Motor neuron (in vitro differentiated cells): Measurements from ENCODE around the gene SLC49A4. TPM values are rescaled to one million over a fixed set of nuclear protein-coding genes. Genes with fewer than 3 reads are reported as not detected.

Experiments used
- ATAC-seq, 8 experiments: fragments of 200-7000 bp; cut with Tn5 transposase; replicated peaks in 6 of 8; 2 replicates each; pipeline ENCODE4 v1.8.0; 2021; ENCODE audit warnings: mild to moderate bottlenecking in 8 of 8, moderate library complexity in 8 of 8
- H3K27ac ChIP-seq, 2 donors: fragments of 250-450 bp; sonication (Bioruptor Pico); 2 replicates each; pipeline ENCODE4 v1.9.0; 2021; ENCODE audit warnings: antibody characterized with exemption in 2 of 2, mild to moderate bottlenecking in 2 of 2, moderate library complexity in 1 of 2
- H3K4me1 ChIP-seq, 2 donors: fragments of 250-450 bp; sonication (Bioruptor Pico); replicated peaks in 1 of 2; 2 replicates each; pipeline ENCODE4 v1.6.1; 2021; ENCODE audit warnings: antibody characterized with exemption in 2 of 2, mild to moderate bottlenecking in 2 of 2, moderate library complexity in 1 of 2
- H3K4me3 ChIP-seq, 5 donors: fragments of 250-450 bp; sonication (Bioruptor Pico); 2 replicates each; pipeline ENCODE4 v1.9.0; 2021; ENCODE audit warnings: antibody characterized with exemption in 5 of 5, mild to moderate bottlenecking in 5 of 5, moderate library complexity in 4 of 5
- WGBS, 10 experiments: fragments of 450-650 bp; shearing (Covaris generic); methylation state at CpG; one replicate each; pipeline ENCODE4 v1.0.0; 2022; 5-methylcytosine and 5-hydroxymethylcytosine counted together
- in situ Hi-C, 9 experiments: fragments of 400-800 bp; cut with MboI; loops; one replicate each; pipeline ENCODE4 v1.15.0; 2021; ENCODE audit warnings: low sequenced_read_pairs in 9 of 9, low pct_unique_long_range_greater_than_20kb in 2 of 9; ENCODE audit not compliant: unreplicated experiment in 9 of 9
- total RNA-seq, 8 experiments: library from RNA; unstranded; fragments of 300-600 nt; gene quantifications; 2 replicates each; pipeline versions ENCODE4 v1.2.3 to v1.2.4, GENCODE V29; 2022

SLC49A4 gene
- total RNA-seq, 8 experiments from 2014 or later, result 5.9 to 20.0 (median 10.3) TPM

GRCh38 chr3:122793568-122794416 lies 1.1 kb upstream of the SLC49A4 start, which contains the start of gene HSPBAP1:
HSPBAP1 (minus strand) TSS chr3:122793831; CDS start chr3:122793680, 151 bp downstream.
- Histone ChIP-seq H3K4me3 (peak within 1 kb of the TSS; percentile 49 to 99 (median 79)), H3K4me1 (peaks cover 9 to 13% of the 10 kb centered on the region in 2 donors), H3K27ac (no peak within 1 kb of the TSS)
- in situ Hi-C loops, result no loop called here
- peak; percentile 56 to 75 (median 68) for ATAC-seq
- 0 to 2% (median 1%) methylated on average over 4 to 16 of the region's 46 CpGs; no CpG with 5 or more reads in 1 of the 10 experiments for WGBS, 10 experiments

- 0 to 5% (median 1%) methylated on average over 4 to 6 of the region's 6 CpGs; no CpG with 5 or more reads in 1 of the 10 experiments for WGBS, 10 experiments
- peak overlapping the region; percentile 49 to 99 (median 79) for H3K4me3 ChIP-seq
- in situ Hi-C loops, result no loop called here
- ATAC-seq, result no peak
- H3K27ac ChIP-seq, result no peak overlapping the region
- H3K4me1 ChIP-seq, result peaks cover 9 to 13% of the 10 kb centered on the region in 2 donors
Observed at GRCh38 chr3:122794483-122794778, 438 bp upstream of the SLC49A4 start.

DNA sequence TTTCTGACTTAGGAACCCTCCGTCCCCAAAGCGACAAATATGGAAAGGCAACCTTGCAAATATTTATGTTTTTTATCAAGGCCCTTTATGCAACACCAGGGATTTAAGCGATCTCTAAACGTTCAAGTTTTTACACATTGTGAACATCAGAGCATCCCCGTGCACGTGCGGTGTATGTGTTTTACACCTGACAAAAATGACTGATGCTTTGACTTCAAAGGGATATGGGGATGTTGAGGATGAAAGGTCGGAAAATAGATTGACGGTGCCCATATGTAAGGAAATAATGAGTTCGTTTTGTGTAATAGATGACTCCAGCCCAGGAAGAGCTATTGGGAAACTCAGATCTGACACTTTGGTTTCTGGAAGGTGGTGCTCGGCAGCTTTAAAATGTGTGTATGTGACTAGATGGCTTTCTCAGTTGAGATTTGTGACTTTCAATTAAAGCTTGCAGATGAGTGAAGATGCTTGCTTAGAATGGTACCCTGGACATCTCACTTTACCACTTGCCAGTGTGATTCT lies 866 bp downstream of the SLC49A4 start:
- peak overlapping the region; percentile 49 to 99 (median 79) for H3K4me3 ChIP-seq
- in situ Hi-C loops, result no loop called here
- peak overlapping the region; percentile 57 to 88 for H3K27ac ChIP-seq
- ATAC-seq, result no peak
- H3K4me1 ChIP-seq, result peaks cover 9 to 13% of the 10 kb centered on the region in 2 donors
- 0 to 33% (median 19%) methylated on average over 1 to 4 of the region's 11 CpGs; no CpG with 5 or more reads in 3 of the 10 experiments for WGBS, 10 experiments

DNA sequence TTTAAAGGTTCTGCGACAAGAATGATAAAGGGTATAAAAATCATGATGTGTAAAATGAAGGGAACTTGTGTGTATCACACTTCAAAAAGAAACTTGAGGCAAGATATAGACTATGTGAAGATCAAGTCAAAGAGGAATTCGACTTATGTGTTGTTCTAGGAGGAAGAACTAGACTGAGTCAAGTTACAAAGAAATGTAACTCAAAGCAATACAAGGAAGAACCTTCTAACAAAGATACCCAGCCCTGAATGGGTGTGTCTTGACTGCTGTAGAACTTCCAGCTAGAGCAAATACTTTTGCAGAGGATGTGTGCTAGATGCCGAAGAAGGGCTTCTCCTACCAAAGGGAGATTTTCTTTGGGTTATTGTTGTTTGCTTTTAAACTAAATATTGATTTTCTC lies 2.4 kb downstream of the SLC49A4 start:
- peaks cover 9 to 13% of the 10 kb centered on the region in 2 donors for H3K4me1 ChIP-seq
- H3K27ac ChIP-seq, result no peak overlapping the region
- ATAC-seq, result no peak
- in situ Hi-C loops, result no loop called here
- WGBS, 10 experiments, result 63 to 100% (median 88%) methylated on average over 1 to 3 of the region's 3 CpGs
- H3K4me3 ChIP-seq, result no peak overlapping the region

- Histone ChIP-seq H3K4me1 (peaks cover 6 to 8% of the 10 kb centered on the region in 2 donors), H3K4me3 (no peak overlapping the region), H3K27ac (no peak overlapping the region)
- in situ Hi-C loops, result no loop called here
- WGBS, 10 experiments, result 33 to 100% (median 85%) methylated on average over 1 to 2 of the region's 2 CpGs; no CpG with 5 or more reads in 4 of the 10 experiments
- no peak for ATAC-seq
Observed at GRCh38 chr3:122799322-122799721, 4.5 kb downstream of the SLC49A4 start.

DNA sequence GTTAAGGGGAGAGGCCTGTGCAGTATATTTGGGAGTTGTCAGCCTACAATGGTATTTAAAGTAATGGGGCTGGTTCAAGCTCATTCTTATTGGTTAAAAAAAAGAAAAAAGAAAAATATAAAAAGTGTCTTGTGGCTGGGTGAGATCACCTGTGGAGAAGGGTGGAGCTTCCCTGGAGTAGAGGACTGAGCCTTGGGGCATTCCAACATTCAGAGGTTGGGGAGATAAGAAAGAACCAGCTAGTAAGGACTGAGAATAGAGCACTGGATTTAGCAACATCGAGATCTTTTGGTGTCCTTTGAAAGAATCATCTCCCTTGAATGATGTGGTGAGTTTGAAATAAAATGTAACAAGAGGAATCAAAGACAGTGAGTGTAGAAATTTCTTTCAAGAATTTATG lies 5.2 kb downstream of the SLC49A4 start:
- 75 to 100% (median 100%) methylated on average over 1 of the region's 1 CpG; no CpG with 5 or more reads in 1 of the 10 experiments for WGBS, 10 experiments
- in situ Hi-C loops, result no loop called here

GRCh38 chr3:122800706-122801237 lies 5.9 kb downstream of the SLC49A4 start:
- 81 to 100% (median 100%) methylated on average over 1 to 3 of the region's 3 CpGs for WGBS, 10 experiments
- H3K4me3 ChIP-seq, result no peak overlapping the region
- in situ Hi-C loops, result no loop called here
- no peak for ATAC-seq
- peaks cover 3 to 7% of the 10 kb centered on the region in 2 donors for H3K4me1 ChIP-seq
- H3K27ac ChIP-seq, result no peak overlapping the region

More for the DNA sequence above, 5.2 kb downstream of the SLC49A4 start:
- Histone ChIP-seq H3K4me3 (no peak overlapping the region), H3K4me1 (peaks cover 6 to 8% of the 10 kb centered on the region in 2 donors), H3K27ac (no peak overlapping the region)
- ATAC-seq, result no peak

DNA sequence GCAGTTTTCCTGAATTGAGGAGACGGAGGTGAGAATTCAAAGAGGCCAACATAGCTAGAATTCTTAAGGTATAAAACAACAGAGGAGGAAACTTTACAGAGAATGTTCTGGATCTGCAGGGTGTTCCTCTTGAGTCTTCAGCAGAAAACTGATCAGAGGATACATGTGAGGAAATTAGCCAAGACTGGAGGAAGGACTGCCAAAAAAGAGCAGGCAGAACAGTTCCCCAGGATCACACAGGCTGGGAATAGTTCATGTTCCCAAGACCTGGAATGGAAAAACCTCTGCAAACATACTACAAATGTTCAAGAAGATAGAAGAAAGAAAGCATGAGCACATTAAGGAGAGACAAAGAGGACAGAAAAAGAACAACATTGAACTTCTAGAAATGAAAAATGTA lies 7.5 kb downstream of the SLC49A4 start:
- H3K4me1 ChIP-seq, result no peaks in the 10 kb centered on the region
- 80 to 100% (median 95%) methylated on average over 1 of the region's 1 CpG; no CpG with 5 or more reads in 6 of the 10 experiments for WGBS, 10 experiments
- no peak for ATAC-seq
- no peak overlapping the region for H3K27ac ChIP-seq
- no peak overlapping the region for H3K4me3 ChIP-seq
- in situ Hi-C loops, result no loop called here

GRCh38 chr3:122803977-122804376 lies 9.1 kb downstream of the SLC49A4 start:
- in situ Hi-C loops, result no loop called here
- 17 to 100% (median 90%) methylated on average over 1 to 2 of the region's 2 CpGs; no CpG with 5 or more reads in 1 of the 10 experiments for WGBS, 10 experiments
- Histone ChIP-seq H3K4me1 (no peaks in the 10 kb centered on the region), H3K27ac (no peak overlapping the region), H3K4me3 (no peak overlapping the region)
- ATAC-seq, result no peak

GRCh38 chr3:122810734-122811133 lies 15.9 kb downstream of the SLC49A4 start:
- no peak overlapping the region for H3K4me3 ChIP-seq
- in situ Hi-C loops, result no loop called here
- no peak overlapping the region for H3K27ac ChIP-seq
- ATAC-seq, result peak in 1 of 8 experiments; percentile 68
- no peaks in the 10 kb centered on the region for H3K4me1 ChIP-seq

DNA sequence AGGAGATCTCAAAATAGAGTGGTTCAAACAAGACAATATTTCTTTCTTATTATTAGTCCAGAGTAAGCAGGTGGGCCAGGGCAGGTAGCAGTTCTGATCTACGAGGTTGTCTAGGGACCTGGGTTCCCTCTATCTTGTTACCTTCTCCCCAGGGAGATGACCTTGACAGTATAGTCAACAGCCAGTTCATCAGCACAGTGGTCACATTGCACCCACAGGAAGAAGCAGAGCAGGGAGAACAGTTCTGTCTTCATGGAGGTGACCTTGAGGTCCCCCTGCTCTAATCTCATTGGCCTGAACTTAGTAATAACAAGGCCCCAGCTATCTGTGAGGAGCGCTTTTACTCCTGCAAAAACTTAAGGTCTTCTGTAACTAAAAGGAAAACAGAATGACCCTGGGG lies 21.7 kb downstream of the SLC49A4 start:
- Histone ChIP-seq H3K4me1 (no peaks in the 10 kb centered on the region), H3K27ac (no peak overlapping the region), H3K4me3 (no peak overlapping the region)
- in situ Hi-C loops, result no loop called here
- no peak for ATAC-seq
- WGBS, 10 experiments, result 57 to 100% (median 100%) methylated on average over 1 to 2 of the region's 2 CpGs; no CpG with 5 or more reads in 2 of the 10 experiments

- 14 to 91% (median 84%) methylated on average over 1 to 6 of the region's 7 CpGs; no CpG with 5 or more reads in 1 of the 10 experiments for WGBS, 10 experiments
- in situ Hi-C loops, result no loop called here
- H3K4me1 ChIP-seq, result no peaks in the 10 kb centered on the region
- H3K4me3 ChIP-seq, result no peak overlapping the region
- no peak overlapping the region for H3K27ac ChIP-seq
- ATAC-seq, result no peak
Observed at GRCh38 chr3:122824465-122825381, 29.9 kb downstream of the SLC49A4 start.
